ENCODE data around the gene ST8SIA5.

The ST8SIA5 gene

DNA sequence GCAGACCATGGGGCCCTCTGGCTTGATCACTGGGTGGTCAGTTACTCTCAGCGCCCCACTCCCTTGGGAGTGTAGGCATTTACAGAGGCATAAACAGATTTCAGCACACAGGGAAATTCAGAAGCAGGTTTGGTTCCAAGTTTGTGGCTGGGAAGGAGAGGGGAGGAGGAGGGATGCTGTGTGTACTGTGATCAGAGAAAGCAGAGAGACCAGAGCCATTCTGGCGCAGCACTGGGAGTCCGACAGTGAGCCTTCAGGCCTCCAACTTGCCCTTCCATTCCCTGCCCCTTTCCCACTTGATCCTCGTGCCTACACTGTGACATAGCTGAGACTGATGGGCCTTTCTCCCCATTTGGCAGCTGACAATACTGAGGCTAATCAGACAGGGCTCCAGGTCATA, 52.0 kb downstream of the ST8SIA5 start:
- no peak for DNase-seq

DNA sequence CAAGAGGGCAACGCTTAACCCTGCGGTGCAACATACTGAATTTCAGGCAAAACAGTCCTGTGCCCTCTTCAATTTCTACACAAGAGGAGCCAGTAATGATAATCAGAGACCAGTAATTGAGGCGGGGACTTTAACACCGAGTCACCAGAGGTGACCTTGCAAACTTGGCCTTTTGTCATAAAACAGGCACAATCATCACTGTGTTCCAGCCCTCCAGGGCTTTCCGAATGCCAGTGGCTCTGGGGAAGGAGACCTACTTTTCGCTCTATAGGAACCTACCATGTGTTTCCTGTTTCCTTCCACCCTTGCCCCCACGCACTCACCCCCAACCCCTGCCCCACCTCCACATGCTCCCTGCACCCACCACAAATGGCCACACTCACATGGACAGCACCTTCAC, 52.7 kb downstream of the ST8SIA5 start:
- DNase-seq: no peak

DNA sequence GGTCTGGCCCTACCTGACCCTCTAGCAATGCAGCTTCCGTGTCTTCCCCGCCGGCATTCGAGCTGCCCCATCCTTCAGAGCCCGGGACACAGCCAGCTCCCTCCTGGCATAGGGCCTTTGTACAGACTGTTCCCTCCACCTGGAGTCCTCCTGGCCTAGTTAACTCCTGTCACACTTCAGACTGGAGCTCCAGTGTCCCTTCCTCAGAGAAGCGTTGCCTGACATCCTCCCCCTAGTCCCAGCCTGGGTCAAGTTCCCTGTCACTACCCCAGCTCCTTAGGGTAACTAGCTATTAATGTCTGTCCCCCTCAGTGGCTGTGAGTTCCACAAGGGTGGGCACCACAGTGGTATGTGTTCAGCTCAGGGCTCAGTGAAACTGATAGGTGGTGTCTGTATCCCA, 54.4 kb downstream of the ST8SIA5 start:
- DNase-seq: no peak

DNA sequence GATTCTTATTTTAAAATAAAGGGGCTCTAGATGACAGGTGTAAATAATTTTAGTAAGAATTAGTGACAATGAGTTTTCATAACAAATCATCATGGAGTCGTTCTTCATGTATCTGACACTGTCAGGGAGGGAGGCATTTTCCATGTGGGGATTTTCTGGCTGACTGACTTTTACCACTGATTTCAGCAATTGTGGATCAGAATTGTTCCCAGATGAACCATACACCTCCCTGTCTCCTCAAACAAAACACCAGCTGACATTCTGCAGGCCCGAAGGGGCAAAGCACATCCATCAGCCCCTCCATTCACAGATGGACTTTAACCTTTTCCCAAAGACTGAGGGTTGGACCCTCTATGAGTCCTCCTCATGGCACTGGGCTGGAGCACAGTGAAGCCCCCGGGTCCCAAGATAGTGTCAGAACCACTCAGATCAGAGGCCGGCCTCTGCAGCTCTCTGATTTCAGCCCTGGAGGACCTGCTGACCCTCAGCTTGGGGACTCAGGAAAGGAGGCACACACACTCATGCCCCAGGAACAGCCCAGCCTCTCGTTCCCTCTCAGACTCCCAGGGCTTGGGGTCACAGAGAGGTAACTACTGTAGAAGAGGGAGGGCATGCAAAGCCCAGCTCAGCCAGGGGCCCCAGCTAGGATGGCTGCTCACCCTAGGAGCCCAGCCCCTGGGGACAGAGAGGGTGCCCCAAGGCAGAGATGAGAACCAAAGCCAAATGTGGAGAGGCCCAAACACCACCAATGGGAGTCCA, 56.6 kb downstream of the ST8SIA5 start:
- no peak for DNase-seq

DNA sequence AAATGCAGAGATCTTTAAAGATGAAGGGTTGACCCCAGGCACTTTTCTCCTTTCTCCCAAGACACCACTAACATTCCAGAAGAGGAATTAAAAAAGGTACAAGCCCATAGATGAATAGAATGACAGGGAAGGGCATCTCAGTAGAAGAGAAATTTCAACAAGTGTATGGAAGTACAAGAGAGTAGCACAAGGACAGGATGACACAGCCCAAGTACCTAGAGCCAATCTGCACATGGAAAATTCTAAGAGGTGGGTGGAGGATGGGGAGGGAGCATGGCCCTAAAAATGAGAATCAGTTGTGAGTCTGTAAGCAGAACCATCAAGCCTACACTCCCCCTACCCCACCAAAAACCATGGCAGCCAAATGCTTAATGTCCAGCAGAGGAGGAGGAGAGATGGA, 60.2 kb downstream of the ST8SIA5 start:
- no peak for DNase-seq

DNA sequence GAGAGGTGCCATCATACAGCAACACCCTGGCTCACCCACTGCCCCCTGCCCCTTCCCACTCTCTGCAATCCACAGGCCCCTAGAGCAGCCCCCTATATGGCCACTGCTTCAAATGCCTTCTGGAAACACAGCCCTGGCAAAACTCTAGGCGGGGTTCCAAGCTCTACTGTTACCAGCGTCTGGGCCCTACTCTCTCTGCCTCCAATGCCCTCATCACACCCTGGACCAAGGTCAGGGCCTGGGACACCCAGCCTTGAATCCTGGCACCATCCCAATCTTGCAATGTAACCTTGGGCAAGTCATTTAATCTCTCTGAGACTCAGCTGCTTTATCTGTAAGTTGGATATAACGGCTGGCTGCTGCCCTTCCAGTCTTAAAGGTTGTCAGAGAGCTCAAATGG, 60.6 kb downstream of the ST8SIA5 start:
- no peak for DNase-seq

DNA sequence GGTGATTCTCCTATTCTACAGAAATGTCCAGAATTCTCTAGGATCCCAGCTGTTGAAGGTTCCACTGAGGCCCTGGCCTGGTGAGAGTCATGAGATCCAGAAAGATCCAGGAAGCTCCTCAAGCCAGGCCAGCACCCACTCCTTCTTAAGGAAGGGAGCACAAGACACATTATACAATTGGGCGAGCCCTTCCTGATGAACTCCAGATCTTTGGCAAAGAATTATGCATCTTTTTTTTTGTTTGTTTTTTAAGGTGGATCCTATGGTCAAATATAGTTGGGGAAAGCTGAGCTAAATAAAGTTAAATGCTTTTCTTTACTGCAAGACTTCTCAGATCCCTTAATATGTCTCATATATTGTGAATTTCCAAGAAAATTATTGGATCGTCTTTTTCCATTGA, 62.9 kb downstream of the ST8SIA5 start:
- no peak for DNase-seq

DNA sequence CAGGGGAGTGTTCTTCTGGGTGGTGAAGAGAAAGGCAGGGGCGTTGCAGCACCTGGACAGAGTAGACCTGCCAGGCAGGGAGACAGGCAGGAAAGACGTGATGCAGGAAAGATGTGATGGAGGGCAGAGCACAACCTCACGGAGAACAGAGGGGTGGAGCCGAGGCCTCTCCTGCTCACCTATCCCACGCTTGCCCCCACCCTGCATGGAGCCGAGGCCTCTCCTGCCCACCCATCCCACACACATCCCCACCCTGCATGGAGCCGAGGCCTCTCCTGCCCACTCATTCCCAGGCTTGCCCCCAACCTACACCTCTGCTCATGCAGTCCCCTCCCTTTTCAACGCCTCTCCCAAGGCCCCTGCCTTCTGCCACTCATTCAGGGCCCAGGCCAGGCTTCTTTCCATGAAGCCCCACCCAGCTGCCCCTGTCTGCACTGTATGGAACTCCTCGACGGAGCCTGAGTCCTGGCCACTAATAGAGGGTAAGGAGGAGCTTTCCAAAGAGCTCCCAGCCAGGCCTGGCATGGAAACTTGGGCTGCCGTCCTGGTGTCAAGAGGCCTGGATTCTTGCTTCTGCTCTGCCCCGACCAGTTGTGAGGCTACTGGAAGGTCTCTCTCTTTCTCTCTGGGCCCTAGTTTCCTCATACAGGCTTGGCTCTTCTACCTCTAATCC, 67.9 kb downstream of the ST8SIA5 start:
- DNase-seq: no peak

DNA sequence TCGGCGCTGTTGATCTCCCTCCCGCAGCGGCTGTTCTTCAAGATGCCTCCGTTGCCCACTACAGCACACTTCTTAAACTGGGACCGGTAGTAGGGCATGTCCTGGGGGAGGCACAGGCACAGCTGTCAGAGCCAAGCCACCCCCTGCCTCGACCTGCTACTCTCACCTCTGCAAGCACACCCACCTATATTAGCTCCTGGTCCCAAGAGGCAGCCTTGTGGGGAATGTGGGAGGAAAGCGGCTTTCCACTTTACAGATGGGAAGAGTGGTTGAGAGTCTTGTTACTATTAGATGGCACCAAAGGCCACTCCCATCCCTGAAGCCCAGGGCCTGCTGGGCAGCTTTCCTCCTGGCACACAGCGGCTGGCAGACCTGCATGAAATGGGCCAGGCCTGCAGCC, 70.7 kb downstream of the ST8SIA5 start:
- DNase-seq: no peak

DNA sequence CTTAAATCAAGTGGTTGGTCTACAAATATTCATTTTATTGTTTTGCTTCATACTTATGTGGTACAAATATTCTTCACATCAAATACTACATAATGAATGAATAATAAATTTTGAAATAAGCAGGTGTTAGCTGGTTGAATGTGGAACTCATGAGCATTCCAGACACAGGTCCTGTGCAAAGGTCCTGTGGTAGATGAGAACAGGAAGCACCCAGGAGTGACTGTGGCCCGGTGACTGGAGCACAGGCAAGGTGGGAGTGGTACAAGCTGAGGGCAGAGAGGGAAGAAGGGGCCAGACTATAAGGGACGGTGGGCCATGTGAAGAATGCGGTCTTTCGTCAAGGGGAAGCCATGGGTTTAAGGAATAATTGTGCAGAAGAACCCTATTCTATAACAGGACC, 73.6 kb downstream of the ST8SIA5 start:
- no peak for DNase-seq

DNA sequence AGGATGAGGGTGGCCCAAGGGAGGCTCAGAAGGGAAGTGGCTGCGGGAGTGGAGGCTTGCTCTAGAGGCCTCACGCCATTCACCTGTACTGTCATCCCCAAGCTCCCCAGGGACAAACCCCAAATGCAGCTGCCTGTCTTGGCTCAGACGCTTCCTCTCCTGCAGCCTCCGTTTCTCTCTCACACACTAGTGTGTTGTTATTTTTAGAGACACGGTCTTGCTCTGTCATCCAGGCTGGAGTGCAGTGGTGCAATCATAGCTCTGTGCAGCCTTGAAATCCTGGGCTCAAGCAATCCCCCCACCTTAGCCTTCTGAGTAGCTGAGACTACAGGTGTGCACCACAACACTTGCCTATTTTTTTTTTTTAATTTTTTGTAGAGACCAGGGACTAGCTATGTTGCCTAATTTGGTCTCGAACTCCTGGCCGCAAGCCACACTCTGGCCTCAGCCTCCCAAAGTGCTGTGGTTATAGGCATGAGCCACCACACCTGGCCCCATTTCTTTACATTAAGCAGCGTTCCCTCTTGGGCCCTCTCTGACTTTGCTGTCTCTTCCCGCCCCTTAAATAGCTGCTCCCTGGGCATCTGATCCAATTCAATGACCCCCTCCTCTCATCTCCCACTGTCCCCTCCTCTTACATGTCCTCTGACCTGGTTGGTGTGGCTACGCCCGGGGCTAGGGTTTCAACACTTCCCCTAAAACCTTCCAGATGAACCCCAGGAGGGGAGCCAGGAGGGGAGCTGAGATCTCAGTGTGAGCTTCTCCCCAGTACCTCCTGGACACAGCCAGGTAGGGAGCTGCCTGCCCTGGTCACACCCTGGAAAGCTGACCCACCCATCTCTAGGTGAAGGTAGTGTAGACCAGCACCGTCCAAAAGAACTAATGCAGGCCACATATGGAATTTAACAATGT, 75.8 kb downstream of the ST8SIA5 start:
- DNase-seq: no peak

DNA sequence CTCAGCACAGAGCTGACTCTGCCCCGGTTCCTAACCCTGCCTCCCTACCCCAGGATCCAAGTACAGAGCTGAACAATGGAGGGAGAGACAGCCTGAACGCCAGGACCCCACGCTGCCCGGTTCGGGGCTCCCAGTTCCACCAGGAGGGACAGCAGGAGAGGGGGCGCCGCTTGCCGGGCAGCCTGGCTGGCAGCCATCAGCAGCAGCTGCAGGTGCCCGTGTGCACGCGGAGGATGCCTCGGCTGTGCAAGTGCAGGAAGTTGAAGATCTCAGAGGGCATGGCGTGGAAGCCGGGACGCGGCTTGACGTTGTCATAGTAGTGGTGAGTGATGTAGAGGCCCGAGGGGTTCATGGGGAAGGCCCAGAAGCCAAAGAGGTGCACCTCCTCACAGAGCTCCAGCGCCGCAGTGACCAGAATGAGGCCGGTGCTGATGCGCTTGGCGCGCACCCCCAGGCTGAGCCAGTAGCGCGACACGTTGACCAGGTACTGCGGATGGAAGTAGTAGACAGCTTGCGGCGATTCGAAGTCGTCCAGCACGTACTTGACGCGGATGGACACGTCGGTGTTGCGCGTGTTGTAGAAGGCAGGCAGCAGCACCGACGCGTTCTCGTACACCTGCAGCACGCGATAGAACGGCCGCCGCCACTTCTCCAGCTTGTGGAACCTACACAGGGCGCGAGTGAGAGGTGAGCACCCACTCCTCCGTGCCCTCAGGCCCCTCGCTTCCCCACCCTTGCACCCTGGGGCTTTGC, 76.8 kb downstream of the ST8SIA5 start:
- DNase-seq: no peak

DNA sequence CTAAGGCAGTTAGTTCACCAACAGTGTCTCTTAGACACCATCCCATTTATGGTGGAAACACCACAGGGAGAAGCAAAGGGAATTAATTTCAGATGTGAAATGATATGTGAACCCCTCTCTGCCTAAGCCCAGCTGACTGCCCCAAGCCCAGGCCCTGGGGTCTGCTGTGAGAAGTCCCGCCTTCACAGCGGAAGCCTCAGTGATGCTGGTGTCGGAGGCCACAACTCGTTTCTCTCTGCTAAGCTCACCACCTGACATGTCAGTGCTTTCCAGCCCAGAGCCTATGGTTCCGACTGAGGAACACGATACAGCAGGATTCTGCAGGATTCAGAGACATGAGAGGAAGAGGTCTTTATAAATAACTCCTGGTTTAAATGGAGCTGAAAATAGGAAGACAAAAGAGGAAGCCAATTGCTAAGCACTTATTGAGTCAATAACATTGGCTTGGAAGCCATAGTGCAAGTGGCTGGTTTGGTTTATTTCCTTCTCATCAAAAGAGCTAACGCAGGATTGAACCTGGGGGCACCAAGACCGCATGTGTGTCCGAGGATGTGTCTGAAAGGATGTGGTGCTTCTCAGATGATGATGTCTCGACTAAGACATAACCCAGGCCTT, 78.0 kb downstream of the ST8SIA5 start:
- DNase-seq: no peak

DNA sequence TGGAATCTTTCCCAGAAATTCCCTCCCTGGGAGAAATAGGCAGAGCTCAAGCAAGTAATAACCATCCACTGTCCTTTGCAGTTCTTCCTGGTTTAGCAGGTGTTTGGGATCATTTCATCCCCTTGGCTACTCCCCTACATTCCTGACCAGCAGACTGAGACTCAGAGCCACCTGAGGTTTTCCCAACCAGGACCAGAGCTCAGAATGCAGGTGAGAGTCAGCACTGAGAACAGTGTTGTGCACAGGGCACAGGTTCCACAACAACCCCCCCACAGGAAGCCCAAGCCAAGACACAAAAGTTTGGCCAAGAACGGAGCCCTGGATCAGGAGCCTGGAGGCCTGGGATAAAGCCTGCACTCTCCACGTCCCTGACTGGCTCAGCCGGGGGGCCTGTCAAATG, 78.8 kb downstream of the ST8SIA5 start:
- no peak for DNase-seq

DNA sequence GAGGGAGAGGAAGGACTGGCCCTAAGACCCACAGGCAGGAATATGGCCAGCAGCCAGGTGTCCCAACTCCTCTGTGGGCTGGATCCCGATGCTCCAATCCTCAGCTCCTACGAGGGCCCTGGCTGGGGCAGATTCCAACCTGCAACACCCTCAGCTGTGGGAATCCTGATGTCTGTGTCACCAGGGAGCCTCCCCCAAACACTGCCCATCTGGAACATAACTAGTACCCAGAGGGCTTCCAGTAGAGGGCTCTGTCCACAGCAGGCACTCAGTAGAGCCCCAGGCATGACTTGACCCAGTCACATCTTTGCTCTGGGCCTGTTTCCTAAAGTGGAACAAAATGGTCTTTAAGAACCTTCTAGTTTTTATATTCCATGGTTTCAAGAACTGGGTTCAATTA, 79.2 kb downstream of the ST8SIA5 start:
- DNase-seq: no peak

DNA sequence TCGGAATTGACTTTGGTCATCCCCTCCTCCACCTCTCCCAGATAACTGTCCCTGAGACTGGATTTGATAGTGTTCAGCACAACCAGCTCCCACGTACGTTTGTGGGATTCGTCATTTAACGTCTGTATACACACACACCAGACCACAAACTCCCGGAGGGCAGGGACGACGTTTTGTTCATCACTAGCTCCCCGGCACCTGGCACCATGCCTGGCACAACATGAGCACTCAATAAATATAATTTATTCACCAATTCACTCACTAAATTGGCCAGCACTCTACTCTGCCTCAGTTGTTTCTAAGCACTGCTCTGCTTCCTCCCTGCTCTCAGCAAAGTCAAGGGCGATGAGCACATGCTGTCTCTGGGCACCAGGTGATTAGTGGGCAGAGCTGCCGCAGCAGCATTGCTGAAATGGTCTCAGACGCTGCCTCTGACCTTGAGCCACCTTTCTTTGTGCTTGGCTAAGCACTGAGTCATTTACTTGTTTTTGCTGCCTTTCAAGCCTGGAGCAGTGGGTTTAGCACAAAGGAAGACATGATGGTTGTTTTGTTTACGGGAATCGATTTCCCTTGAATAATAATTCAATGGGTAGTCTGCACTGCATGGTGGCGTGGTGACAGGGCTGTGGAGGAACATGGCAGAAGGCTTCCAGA, 80.5 kb downstream of the ST8SIA5 start:
- DNase-seq: no peak

DNA sequence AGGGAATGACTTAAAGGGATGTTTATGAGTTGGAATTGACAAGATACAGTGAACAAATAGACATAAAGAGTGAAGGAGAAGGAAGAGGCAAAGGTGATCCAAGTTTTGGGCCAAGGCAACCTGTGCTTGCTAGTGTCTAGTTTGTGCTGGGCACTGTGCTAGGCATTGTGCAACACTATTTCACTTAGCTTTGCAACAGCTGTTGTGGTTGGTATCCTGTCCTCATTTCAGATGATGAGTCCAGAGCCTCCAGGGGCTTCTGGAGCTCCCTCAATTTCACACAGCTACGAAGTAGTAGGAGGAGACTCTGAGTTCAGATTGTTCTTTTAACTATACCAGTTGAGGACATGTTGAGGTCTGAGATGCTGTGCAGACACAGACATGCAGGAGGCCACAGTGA, 81.7 kb downstream of the ST8SIA5 start:
- no peak for DNase-seq

DNA sequence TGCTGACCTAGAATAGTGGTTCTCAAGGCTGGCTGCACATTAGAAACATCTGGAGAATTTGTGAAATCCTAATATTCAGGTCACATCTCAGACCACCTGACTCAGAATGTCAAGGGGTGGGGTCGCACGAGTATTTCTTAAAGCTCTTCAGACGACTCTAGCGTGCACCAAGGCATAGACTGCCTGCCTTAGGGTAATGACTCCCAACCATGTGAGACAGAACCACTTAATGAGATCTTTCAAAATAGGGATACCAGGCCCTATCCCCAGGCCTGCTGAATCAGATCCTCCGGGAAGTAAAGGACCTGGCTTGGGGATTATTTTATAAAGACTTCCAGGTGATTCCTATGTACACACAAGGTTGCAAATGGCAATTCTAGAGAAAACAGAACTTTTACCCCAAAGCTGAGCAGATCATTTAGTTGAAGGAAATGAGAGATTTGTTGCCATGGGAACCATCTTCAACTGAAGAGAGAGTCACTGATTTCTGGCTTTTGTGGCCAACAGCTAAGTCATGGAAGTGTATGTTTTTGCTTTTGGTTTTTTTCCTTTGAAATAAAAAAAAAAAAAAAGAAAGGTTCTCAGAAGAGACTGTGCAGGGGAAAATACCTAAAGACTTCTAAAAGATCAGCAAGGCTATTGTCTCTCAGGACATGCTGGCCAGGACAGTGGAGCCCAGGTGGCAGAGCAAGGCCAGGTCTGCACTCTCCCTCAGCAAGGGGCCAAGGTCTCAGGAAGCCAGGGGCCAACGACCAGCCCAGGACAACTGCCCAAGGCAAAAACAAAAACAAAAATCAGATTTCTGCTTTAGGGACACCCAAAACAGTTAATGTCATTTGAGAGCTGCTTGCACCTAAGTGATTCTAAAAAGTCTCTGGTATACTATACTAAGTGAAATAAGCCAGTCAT, 84.5 kb downstream of the ST8SIA5 start:
- DNase-seq: no peak

DNA sequence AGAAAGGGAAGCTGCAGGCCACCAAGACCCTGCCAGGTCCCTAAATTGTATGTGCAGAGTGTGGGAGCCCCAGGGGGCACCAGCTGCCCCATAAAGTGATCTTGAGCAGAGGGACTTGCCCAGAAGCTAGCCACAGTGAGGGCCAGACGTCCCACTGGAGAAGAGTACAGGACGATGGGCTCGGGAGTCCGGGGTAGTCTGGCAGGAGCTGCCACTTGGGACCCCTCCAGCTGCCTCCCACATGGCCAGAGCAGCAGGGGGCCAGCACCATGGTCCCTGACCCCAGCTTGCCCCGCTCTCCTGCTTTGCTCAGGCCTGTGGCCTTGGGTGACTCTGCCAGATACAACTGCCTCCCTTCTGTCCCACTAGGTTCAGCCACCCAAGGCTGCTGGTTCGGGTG, 88.2 kb downstream of the ST8SIA5 start:
- no peak for DNase-seq

DNA sequence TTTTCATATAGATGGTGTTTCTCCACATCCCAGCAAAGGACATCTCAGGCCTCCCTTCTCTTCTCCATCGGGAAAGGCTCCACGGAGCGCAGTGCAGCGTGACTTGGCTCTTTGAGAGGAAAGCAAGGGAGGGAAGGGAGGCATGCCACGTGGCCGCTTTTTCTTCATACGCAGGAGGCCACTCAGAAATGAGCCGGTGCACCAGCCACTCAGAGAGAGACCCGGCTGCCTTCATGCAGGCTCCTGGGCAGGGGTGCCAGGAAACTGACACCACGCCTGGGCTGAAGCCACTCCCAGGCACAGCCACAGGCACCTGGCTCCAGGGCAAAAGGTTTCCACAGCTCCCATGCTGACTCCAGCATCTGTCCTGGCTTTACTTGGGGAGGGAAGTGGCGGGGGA, 88.7 kb downstream of the ST8SIA5 start:
- DNase-seq: no peak

DNA sequence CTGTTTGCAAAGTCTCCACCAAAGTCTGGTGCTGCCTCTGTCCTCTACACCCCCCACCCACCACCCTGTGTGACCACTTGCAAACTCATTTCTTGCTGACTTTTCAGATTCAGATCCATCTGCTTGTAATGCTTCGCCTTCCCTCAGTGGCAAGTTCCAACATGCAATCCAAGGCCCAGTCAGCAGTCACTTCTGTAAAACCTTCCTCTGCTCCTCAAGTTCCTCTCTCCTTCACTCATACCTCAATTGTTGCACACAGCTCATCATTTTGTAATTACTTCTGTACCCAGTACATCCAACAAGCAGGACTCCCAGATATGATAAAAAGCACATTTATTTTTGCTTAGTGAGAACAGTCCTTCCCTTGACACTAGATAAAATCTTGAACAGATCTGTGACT, 93.3 kb downstream of the ST8SIA5 start:
- no peak for DNase-seq
